H9 (cell line): ENCODE results near the gene ARHGAP29. TPM values are rescaled to one million over a fixed set of nuclear protein-coding genes. Genes with fewer than 3 reads are reported as not detected.

Experiments
- DNase-seq: peaks from one replicate; pipeline ENCODE4 v3.0.0-alpha.2; 2017
- H2AFZ ChIP-seq: one replicate; pipeline ENCODE4 v1.6.1; 2013; ENCODE audit warnings: mild to moderate bottlenecking, low read length, control low read depth, moderate library complexity
- H2AK5ac ChIP-seq: 2 replicates; pipeline ENCODE4 v1.6.1; 2013; ENCODE audit warnings: low read length, control low read depth, mixed read lengths; ENCODE audit not compliant: insufficient read length
- H2BK120ac ChIP-seq: one replicate; pipeline ENCODE4 v1.6.1; 2013; ENCODE audit warnings: low read depth, mild to moderate bottlenecking, low read length, control low read depth, inconsistent platforms; ENCODE audit not compliant: poor library complexity, severe bottlenecking
- H2BK12ac ChIP-seq: 2 replicates; pipeline ENCODE4 v1.6.1; 2013; ENCODE audit warnings: low read length, control low read depth, mixed read lengths, low read depth; ENCODE audit not compliant: insufficient read length
- H2BK15ac ChIP-seq: 2 replicates; pipeline ENCODE4 v1.6.1; 2013; ENCODE audit warnings: low read depth, low read length, control low read depth
- H2BK20ac ChIP-seq: one replicate; pipeline ENCODE4 v1.6.1; 2013; ENCODE audit warnings: low read depth, mild to moderate bottlenecking, low read length, control low read depth, inconsistent platforms; ENCODE audit not compliant: poor library complexity, severe bottlenecking
- H2BK5ac ChIP-seq: 2 replicates; pipeline ENCODE4 v1.6.1; 2013; ENCODE audit warnings: low read length, control low read depth, mixed read lengths; ENCODE audit not compliant: insufficient read length
- H3K14ac ChIP-seq: 2 replicates; pipeline ENCODE4 v1.6.1; 2013; ENCODE audit warnings: low read length, control low read depth; ENCODE audit not compliant: insufficient read depth
- H3K18ac ChIP-seq: 2 replicates; pipeline ENCODE4 v1.6.1; 2013; ENCODE audit warnings: low read depth, mild to moderate bottlenecking, mixed read lengths, low read length, control low read depth; ENCODE audit not compliant: insufficient read length
- H3K23ac ChIP-seq: 2 replicates; pipeline ENCODE4 v1.6.1; 2013; ENCODE audit warnings: low read length, control low read depth, mixed read lengths, low read depth; ENCODE audit not compliant: insufficient read length
- H3K23me2 ChIP-seq: 2 replicates; pipeline ENCODE4 v1.6.1; 2013; ENCODE audit warnings: low read depth, mild to moderate bottlenecking, mixed read lengths, low read length, control low read depth; ENCODE audit not compliant: insufficient read length, poor library complexity, severe bottlenecking
- H3K27ac ChIP-seq: 2 replicates; pipeline ENCODE4 v1.5.1; 2013; ENCODE audit warnings: low read length, control low read depth, mixed read lengths, low read depth; ENCODE audit not compliant: insufficient read length
- H3K27me3 ChIP-seq: 2 replicates; pipeline ENCODE4 v1.6.1; 2013; ENCODE audit warnings: low read length, control low read depth, inconsistent platforms; ENCODE audit not compliant: insufficient read depth
- H3K4ac ChIP-seq: 2 replicates; pipeline ENCODE4 v1.6.1; 2013; ENCODE audit warnings: low read depth, mild to moderate bottlenecking, control low read depth, inconsistent platforms, low read length, moderate library complexity
- H3K4me1 ChIP-seq: 2 replicates; pipeline ENCODE4 v1.6.1; 2013; ENCODE audit warnings: low read length, control low read depth, inconsistent platforms; ENCODE audit not compliant: insufficient read depth
- H3K4me2 ChIP-seq: 2 replicates; pipeline ENCODE4 v1.6.1; 2013; ENCODE audit warnings: low read length, control low read depth, mixed read lengths; ENCODE audit not compliant: insufficient read length, insufficient read depth
- H3K56ac ChIP-seq: 2 replicates; pipeline ENCODE4 v1.6.1; 2013; ENCODE audit warnings: low read depth, mild to moderate bottlenecking, mixed read lengths, low read length, control low read depth; ENCODE audit not compliant: insufficient read length
- H3K79me1 ChIP-seq: 2 replicates; pipeline ENCODE4 v1.6.1; 2013; ENCODE audit warnings: low read depth, mild to moderate bottlenecking, moderate library complexity, low read length, control low read depth, inconsistent platforms; ENCODE audit not compliant: insufficient read depth, poor library complexity, severe bottlenecking
- H3K79me2 ChIP-seq: 2 replicates; pipeline ENCODE4 v1.6.1; 2013; ENCODE audit warnings: low read length, control low read depth, inconsistent platforms; ENCODE audit not compliant: insufficient read depth
- H3K9ac ChIP-seq: 2 replicates; pipeline ENCODE4 v1.6.1; 2013; ENCODE audit warnings: low read length, control low read depth, mixed read lengths; ENCODE audit not compliant: insufficient read length; ENCODE audit errors: extremely low read depth
- H3K9me3 ChIP-seq: one replicate; pipeline ENCODE4 v1.6.1; 2013; ENCODE audit warnings: low read depth, low read length, inconsistent platforms; ENCODE audit not compliant: control insufficient read depth
- H3T11ph ChIP-seq: one replicate; pipeline ENCODE4 v1.6.1; 2013; ENCODE audit warnings: mild to moderate bottlenecking, low read length, control low read depth, inconsistent platforms
- H4K20me1 ChIP-seq: one replicate; pipeline ENCODE4 v1.6.1; 2013; ENCODE audit not compliant: control insufficient read depth, insufficient read length, insufficient read depth
- H4K5ac ChIP-seq: 2 replicates; pipeline ENCODE4 v1.6.1; 2013; ENCODE audit warnings: low read depth, mild to moderate bottlenecking, mixed read lengths, low read length, control low read depth; ENCODE audit not compliant: insufficient read length
- H4K8ac ChIP-seq: replicated peaks from 2 replicates; pipeline ENCODE4 v1.6.1; 2013; ENCODE audit warnings: low read length, control low read depth, mixed read lengths, low read depth; ENCODE audit not compliant: insufficient read length
- H4K91ac ChIP-seq: 2 replicates; pipeline ENCODE4 v1.6.1; 2013; ENCODE audit warnings: low read depth, mild to moderate bottlenecking, moderate library complexity, mixed read lengths, low read length, control low read depth; ENCODE audit not compliant: insufficient read length
- H3K27ac Mint-ChIP-seq, 3 experiments: 2 replicates in 2 of 3; 3 replicates in 1 of 3; pipeline ENCODE4 v1.8.0; 2020 to 2021; ENCODE audit warnings: mixed read lengths in 3 of 3, mild to moderate bottlenecking in 1 of 3, moderate library complexity in 1 of 3
- H3K27me3 Mint-ChIP-seq: 2 replicates; pipeline ENCODE4 v1.8.0; 2021; ENCODE audit warnings: low read depth, mild to moderate bottlenecking, moderate library complexity, mixed read lengths
- H3K36me3 Mint-ChIP-seq, 3 experiments: 2 replicates in 2 of 3; 3 replicates in 1 of 3; pipeline ENCODE4 v1.8.0; 2020 to 2021; ENCODE audit warnings: low read depth in 3 of 3, mixed read lengths in 3 of 3; ENCODE audit not compliant: insufficient read depth in 1 of 3
- H3K4me1 Mint-ChIP-seq, 2 experiments: 2 replicates each; pipeline ENCODE4 v1.8.0; 2020; ENCODE audit warnings: mixed read lengths in 2 of 2
- H3K4me3 Mint-ChIP-seq, 2 experiments: 2 replicates in 1 of 2; 3 replicates in 1 of 2; pipeline ENCODE4 v1.8.0; 2020 to 2021; ENCODE audit warnings: mild to moderate bottlenecking in 2 of 2, mixed read lengths in 2 of 2, moderate library complexity in 1 of 2
- H3K9me3 Mint-ChIP-seq, 2 experiments: 2 replicates in 1 of 2; 3 replicates in 1 of 2; pipeline ENCODE4 v1.8.0; 2020; ENCODE audit warnings: mild to moderate bottlenecking in 2 of 2, mixed read lengths in 2 of 2, moderate library complexity in 1 of 2
- CTCF ChIP-seq: fragments of 200-600 bp; sonication (generic); conservative IDR thresholded peaks from 3 replicates; pipeline ENCODE4 v1.8.0; 2021; ENCODE audit warnings: antibody characterized with exemption, mild to moderate bottlenecking
- WGBS: extraction: QIAGEN DNeasy Blood & Tissue Kit; methylation state at CpG from one replicate; pipeline ENCODE4 v1.1.7; 2013; ENCODE audit warnings: missing lambda C conversion rate, low lambda C conversion rate, mixed read lengths; ENCODE audit not compliant: insufficient read length; ENCODE audit errors: extremely low coverage; 5-methylcytosine and 5-hydroxymethylcytosine counted together
- total RNA-seq: library from RNA; stranded (reverse); gene quantifications from 2 replicates; pipeline ENCODE4 v1.2.1, GENCODE V29; 2021

ARHGAP29 gene
- total RNA-seq, 1 experiment from 2014 or later = 1.3 TPM

GRCh38 chr1:94160811-94161210 lies 76.6 kb downstream of the ARHGAP29 start:
- H3K4me1 Mint-ChIP-seq = peaks cover 3 to 5% of the 10 kb centered on the region in 2 experiments; a peak in 2 of 4 replicates
- Histone ChIP-seq H3T11ph (no peak overlapping the region), H4K20me1 (no peaks in the 10 kb centered on the region), H4K8ac (no peak overlapping the region), H2AK5ac (no peak overlapping the region), H3K9ac (no peak overlapping the region), H3K23me2 (no peaks in the 10 kb centered on the region), H3K23ac (no peak overlapping the region), H2BK15ac (no peak overlapping the region), H4K5ac (no peak overlapping the region), H3K27ac (no peak overlapping the region), H3K4ac (no peak overlapping the region), H2BK5ac (no peak overlapping the region), H3K79me2 (no peaks in the 10 kb centered on the region), H3K79me1 (no peaks in the 10 kb centered on the region), H4K91ac (no peak overlapping the region), H3K18ac (no peak overlapping the region), H3K56ac (no peak overlapping the region), H2BK12ac (no peak overlapping the region), H3K27me3 (no peaks in the 10 kb centered on the region), H3K14ac (no peak overlapping the region), H3K9me3 (no peaks in the 10 kb centered on the region), H2BK20ac (no peak overlapping the region), H2AFZ (no peak overlapping the region), H3K4me1 (no peaks in the 10 kb centered on the region), H3K4me2 (no peak overlapping the region), H2BK120ac (no peak overlapping the region)
- no peak for TF ChIP-seq CTCF
- no peak overlapping the region for H3K27ac Mint-ChIP-seq
- no peaks in the 10 kb centered on the region; a peak in 1 of 5 replicates for H3K9me3 Mint-ChIP-seq
- no peaks in the 10 kb centered on the region for H3K36me3 Mint-ChIP-seq
- no CpG with 5 or more reads among the region's 4 CpGs for WGBS
- DNase-seq = no peak
- H3K4me3 Mint-ChIP-seq = no peak overlapping the region
- H3K27me3 Mint-ChIP-seq = no peaks in the 10 kb centered on the region; the same call in 1 of the 2 replicates
